Endothelial cell of umbilical vein (primary cell): ENCODE data around the gene PRKCZ. TPM values are rescaled to one million over a fixed set of nuclear protein-coding genes. Genes with fewer than 3 reads are reported as not detected.

Experiments used
- BruUV-seq: library from RNA; stranded (reverse); fragments of 400-500 nt; replicated peaks from 2 replicates; lab custom pipeline; 2021; lab: Mats Ljungman, UMichigan
- CTCF ChIA-PET: fragments of 300-600, 350-600 bp; sonication (Branson Sonifier 250); formaldehyde crosslinking; loops from one replicate; lab custom pipeline; 2021; ENCODE audit warnings: antibody characterized with exemption, inconsistent platforms; lab: Charles Lee
- POLR2A ChIA-PET: fragments of 300-600, 350-600 bp; sonication (Branson Sonifier 250); formaldehyde crosslinking; loops from one replicate; lab custom pipeline; 2021; ENCODE audit warnings: antibody characterized with exemption, inconsistent platforms; lab: Charles Lee
- DNase-seq: peaks from one replicate; pipeline ENCODE4 v3.0.0-alpha.2; 2011; ENCODE audit warnings: low read depth, low spot score
- FAIRE-seq: peaks from 2 replicates; lab custom pipeline; 2011; peaks lifted over from hg19 to GRCh38; lab: Jason Lieb, UNC
- H2AFZ ChIP-seq: 2 replicates; pipeline ENCODE4 v1.6.0; 2012; ENCODE audit warnings: low read depth, low read length, control low read depth, inconsistent platforms
- H3K27ac ChIP-seq: 2 replicates; pipeline ENCODE4 v1.5.1; 2011; ENCODE audit warnings: low read depth, mild to moderate bottlenecking, control low read depth, low read length, moderate library complexity; ENCODE audit not compliant: insufficient read depth
- H3K27me3 ChIP-seq, 2 experiments: 2 replicates each; pipeline versions ENCODE4 v1.6.0 to v1.6.1; 2011; ENCODE audit warnings: low read length in 2 of 2, mixed read lengths in 1 of 2; ENCODE audit not compliant: control insufficient read depth in 2 of 2, insufficient read depth in 2 of 2
- H3K36me3 ChIP-seq, 2 experiments: 2 replicates in 1 of 2; 3 replicates in 1 of 2; pipeline ENCODE4 v1.5.1; 2011; ENCODE audit warnings: low read length in 2 of 2, mild to moderate bottlenecking in 1 of 2, moderate library complexity in 1 of 2; ENCODE audit not compliant: control insufficient read depth in 2 of 2, insufficient read depth in 2 of 2; ENCODE audit errors: extremely low read depth in 1 of 2
- H3K4me1 ChIP-seq: 3 replicates; pipeline ENCODE4 v1.5.1; 2011; ENCODE audit warnings: mild to moderate bottlenecking, low read length; ENCODE audit not compliant: control insufficient read depth, insufficient read depth; ENCODE audit errors: extremely low read depth
- H3K4me2 ChIP-seq: 2 replicates; pipeline ENCODE4 v1.6.1; 2011; ENCODE audit warnings: low read length, control low read depth, mixed read lengths; ENCODE audit not compliant: insufficient read depth
- H3K4me3 ChIP-seq, 3 experiments: fragments of 200-600 bp in 1 of 3; sonication (generic), shearing (Covaris generic) in 1 of 3; replicated peaks in 1 of 3; 2 replicates each; pipeline ENCODE4 v1.5.1; 2011 to 2016; ENCODE audit warnings: control low read depth in 3 of 3, low read length in 3 of 3, mild to moderate bottlenecking in 2 of 3, inconsistent platforms in 1 of 3, low read depth in 1 of 3, moderate library complexity in 1 of 3; ENCODE audit not compliant: insufficient read depth in 1 of 3
- H3K79me2 ChIP-seq: 2 replicates; pipeline ENCODE4 v1.6.0; 2012; ENCODE audit warnings: low read length, inconsistent platforms; ENCODE audit not compliant: control insufficient read depth, insufficient read depth
- H3K9ac ChIP-seq: replicated peaks from 2 replicates; pipeline ENCODE3; 2011; ENCODE audit warnings: low read length, control low read depth; ENCODE audit not compliant: insufficient read depth; ENCODE audit errors: extremely low read depth
- H3K9me1 ChIP-seq: replicated peaks from 3 replicates; pipeline ENCODE4 v1.6.0; 2011; ENCODE audit warnings: mild to moderate bottlenecking, low read length; ENCODE audit not compliant: control insufficient read depth, insufficient read depth; ENCODE audit errors: extremely low read depth
- H3K9me3 ChIP-seq: replicated peaks from 2 replicates; pipeline ENCODE4 v1.5.1; 2012; ENCODE audit warnings: low read length, inconsistent platforms; ENCODE audit not compliant: control insufficient read depth, insufficient read depth
- H4K20me1 ChIP-seq: replicated peaks from 2 replicates; pipeline ENCODE3; 2011; ENCODE audit warnings: mild to moderate bottlenecking, low read length; ENCODE audit not compliant: control insufficient read depth, insufficient read depth; ENCODE audit errors: extremely low read depth
- EZH2 ChIP-seq: IDR thresholded peaks from 2 replicates; pipeline ENCODE4 v1.6.1; 2012; ENCODE audit warnings: borderline replicate concordance, low read depth, mild to moderate bottlenecking, moderate library complexity, low read length, inconsistent platforms; ENCODE audit not compliant: severe bottlenecking
- FOS ChIP-seq: IDR thresholded peaks from 2 replicates; pipeline ENCODE4 v1.6.1; 2011; ENCODE audit warnings: mild to moderate bottlenecking, low read length, moderate library complexity, borderline replicate concordance; ENCODE audit not compliant: insufficient read depth
- GATA2 ChIP-seq: IDR thresholded peaks from 2 replicates; pipeline ENCODE4 v1.7.0; 2011; ENCODE audit warnings: low read depth, mild to moderate bottlenecking, moderate library complexity, mixed read lengths, low read length; ENCODE audit not compliant: insufficient read length, insufficient read depth
- JUN ChIP-seq: IDR thresholded peaks from 2 replicates; pipeline ENCODE4 v1.6.1; 2011; ENCODE audit warnings: borderline replicate concordance, low read depth; ENCODE audit not compliant: insufficient read length, insufficient read depth
- MYC ChIP-seq: IDR thresholded peaks from one replicate; pipeline ENCODE4 v1.6.1; 2011; ENCODE audit warnings: mild to moderate bottlenecking, low read depth, low read length
- POLR2A ChIP-seq: IDR thresholded peaks from 2 replicates; pipeline ENCODE4 v1.6.1; 2012; ENCODE audit warnings: low read depth, mild to moderate bottlenecking, control low read depth, low read length
- POLR2AphosphoS5 ChIP-seq: IDR thresholded peaks from 2 replicates; pipeline ENCODE4 v1.6.1; 2012; ENCODE audit warnings: low read depth, mild to moderate bottlenecking, control low read depth, low read length, moderate library complexity; ENCODE audit not compliant: insufficient read depth
- dilution Hi-C: fragments of 300-500 bp; cut with MboI; formaldehyde crosslinking; loops from one replicate; pipeline ENCODE4 v1.15.0; 2019; ENCODE audit warnings: low sequenced_read_pairs; ENCODE audit not compliant: extremely low pct_ligation_motif_present
- intact Hi-C: fragments of 100-400 bp; cut with micrococcal nuclease; formaldehyde crosslinking; loops from one replicate; pipeline ENCODE4 v1.10.0; 2022
- polyA plus RNA-seq, 4 experiments: library from polyadenylated mRNA; depleted of rRNA in 3 of 4; stranded (reverse) in 3 of 4; unstranded in 1 of 4; fragments of >200 nt; gene quantifications; 2 replicates each; pipeline versions ENCODE4 v1.2.1 to v1.2.3, GENCODE V29; 2011 to 2012; ENCODE audit warnings: missing spikeins in 1 of 4
- total RNA-seq: library from RNA; stranded (reverse); gene quantifications from 2 replicates; pipeline ENCODE4 v1.2.3, GENCODE V29; 2021
- TF ChIP-seq, protein P1 (sequence below): IDR thresholded peaks from 2 replicates; pipeline ENCODE4 v1.6.1; 2011; ENCODE audit not compliant: insufficient read depth, insufficient read length
- TF ChIP-seq, protein P2 (sequence below), 2 donors: IDR thresholded peaks; 1 replicate in 1 of 2; 2 replicates in 1 of 2; pipeline ENCODE4 v1.5.1; 2011; ENCODE audit warnings: low read length in 2 of 2, mild to moderate bottlenecking in 2 of 2, moderate library complexity in 2 of 2, control low read depth in 1 of 2, inconsistent platforms in 1 of 2, low read depth in 1 of 2; ENCODE audit not compliant: insufficient read depth in 1 of 2; ENCODE audit errors: extremely low read depth in 1 of 2

PRKCZ gene
- total and polyA plus RNA-seq, 2 donors (not counting 3 experiments of a cell fraction or from before 2014, with no cell fraction given): 0.22 to 1.7 TPM

DNA sequence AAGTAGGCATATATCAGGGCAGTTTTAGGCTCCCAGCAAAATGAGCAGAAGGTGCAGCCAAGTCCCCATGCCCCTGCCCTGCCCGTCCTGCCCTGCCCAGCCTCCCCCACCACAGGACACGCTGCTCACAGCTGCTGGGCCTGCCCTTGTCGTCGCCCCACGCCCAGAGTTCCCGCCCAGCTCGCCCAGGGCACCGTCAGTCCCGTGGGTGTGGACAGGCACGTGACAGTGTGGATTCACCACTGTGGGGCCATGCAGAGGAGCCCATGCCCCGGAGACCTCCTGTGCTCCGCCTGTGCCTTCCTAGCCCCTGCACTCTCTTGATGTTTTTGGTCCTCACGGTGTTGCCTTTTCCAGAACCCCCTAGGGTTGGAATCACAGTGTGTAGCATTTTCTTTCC is 137.4 kb downstream of the PRKCZ start:
- no peak overlapping the region for H2AFZ ChIP-seq
- no peaks in the 10 kb centered on the region for H4K20me1 ChIP-seq
- no peak overlapping the region for H3K4me2 ChIP-seq
- FAIRE-seq: no peak
- POLR2A ChIA-PET: no interaction called here
- CTCF ChIA-PET: interaction anchor here (2.6 kb wide), 1 partner anchor 13 kb away, joined by 29 read pairs; no protein-coding TSS in a partner anchor
- TF ChIP-seq, protein P1, sequence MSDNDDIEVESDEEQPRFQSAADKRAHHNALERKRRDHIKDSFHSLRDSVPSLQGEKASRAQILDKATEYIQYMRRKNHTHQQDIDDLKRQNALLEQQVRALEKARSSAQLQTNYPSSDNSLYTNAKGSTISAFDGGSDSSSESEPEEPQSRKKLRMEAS: no peak
- TF ChIP-seq EZH2: no peak
- no peak for TF ChIP-seq POLR2A
- no peak for TF ChIP-seq JUN
- no peak for TF ChIP-seq POLR2AphosphoS5
- no peak for TF ChIP-seq FOS
- TF ChIP-seq GATA2: no peak
- no peak for TF ChIP-seq MYC
- DNase-seq: no peak
- BruUV-seq: no TSS peak
- H3K4me1 ChIP-seq: peaks cover 7% of the 10 kb centered on the region
- H3K9me3 ChIP-seq: no peaks in the 10 kb centered on the region
- dilution Hi-C loops: no loop called here
- no peak overlapping the region for H3K27ac ChIP-seq
- intact Hi-C loops: no loop called here
- H3K9me1 ChIP-seq: no peaks in the 10 kb centered on the region
- H3K79me2 ChIP-seq: peaks cover 7% of the 10 kb centered on the region
- no peaks in the 10 kb centered on the region for H3K27me3 ChIP-seq
- no peaks in the 10 kb centered on the region for H3K36me3 ChIP-seq
- H3K4me3 ChIP-seq: no peak overlapping the region
- H3K9ac ChIP-seq: no peak overlapping the region

DNA sequence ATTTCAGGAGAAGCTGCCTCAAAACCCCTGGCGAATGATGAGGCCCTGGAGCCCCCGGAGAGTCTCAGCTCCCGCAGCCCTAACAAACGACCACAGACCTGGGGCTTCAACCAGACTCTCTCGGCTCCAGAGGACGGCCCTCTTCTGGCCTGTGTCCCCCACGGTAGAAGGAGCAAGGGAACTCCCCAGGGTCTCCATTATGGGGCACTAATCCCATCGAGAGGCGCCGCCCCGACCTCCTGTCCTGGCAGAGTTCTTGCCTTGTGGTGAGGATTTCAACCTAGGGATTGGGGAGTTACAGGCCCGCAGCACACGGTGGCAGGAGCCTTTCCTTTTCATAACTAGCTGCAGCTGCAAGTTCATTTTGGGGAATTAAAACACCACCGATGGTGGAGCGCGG is 138.1 kb downstream of the PRKCZ start:
- no peak overlapping the region for H3K4me3 ChIP-seq
- ChIA-PET POLR2A (no interaction called here), CTCF (interaction anchor here (2.6 to 2.9 kb wide), 2 partner anchors 14 to 193 kb away, joined by 29 to 37 read pairs; no protein-coding TSS in a partner anchor)
- H3K36me3 ChIP-seq: no peaks in the 10 kb centered on the region
- TF ChIP-seq MYC (no peak), EZH2 (no peak), GATA2 (no peak), FOS (no peak), POLR2AphosphoS5 (no peak)
- TF ChIP-seq, protein P1: no peak
- TF ChIP-seq, protein P2, sequence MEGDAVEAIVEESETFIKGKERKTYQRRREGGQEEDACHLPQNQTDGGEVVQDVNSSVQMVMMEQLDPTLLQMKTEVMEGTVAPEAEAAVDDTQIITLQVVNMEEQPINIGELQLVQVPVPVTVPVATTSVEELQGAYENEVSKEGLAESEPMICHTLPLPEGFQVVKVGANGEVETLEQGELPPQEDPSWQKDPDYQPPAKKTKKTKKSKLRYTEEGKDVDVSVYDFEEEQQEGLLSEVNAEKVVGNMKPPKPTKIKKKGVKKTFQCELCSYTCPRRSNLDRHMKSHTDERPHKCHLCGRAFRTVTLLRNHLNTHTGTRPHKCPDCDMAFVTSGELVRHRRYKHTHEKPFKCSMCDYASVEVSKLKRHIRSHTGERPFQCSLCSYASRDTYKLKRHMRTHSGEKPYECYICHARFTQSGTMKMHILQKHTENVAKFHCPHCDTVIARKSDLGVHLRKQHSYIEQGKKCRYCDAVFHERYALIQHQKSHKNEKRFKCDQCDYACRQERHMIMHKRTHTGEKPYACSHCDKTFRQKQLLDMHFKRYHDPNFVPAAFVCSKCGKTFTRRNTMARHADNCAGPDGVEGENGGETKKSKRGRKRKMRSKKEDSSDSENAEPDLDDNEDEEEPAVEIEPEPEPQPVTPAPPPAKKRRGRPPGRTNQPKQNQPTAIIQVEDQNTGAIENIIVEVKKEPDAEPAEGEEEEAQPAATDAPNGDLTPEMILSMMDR (IDR thresholded peaks at IDR 0.05; ENCODE audit: extremely low read depth in 1 of 2, insufficient read depth in 1 of 2, low read depth in 1 of 2, low read length in 2 of 2): no peak
- no TSS peak for BruUV-seq
- H3K4me2 ChIP-seq: no peak overlapping the region
- no peaks in the 10 kb centered on the region for H3K27me3 ChIP-seq
- dilution Hi-C loops (no loop called here), intact Hi-C loops (no loop called here)
- H2AFZ ChIP-seq: no peak overlapping the region
- DNase-seq: no peak
- H3K9ac ChIP-seq: no peak overlapping the region
- no peak overlapping the region for H3K27ac ChIP-seq
- H3K9me3 ChIP-seq: no peaks in the 10 kb centered on the region
- FAIRE-seq: no peak
- H3K79me2 ChIP-seq: peaks cover 10% of the 10 kb centered on the region
- H3K9me1 ChIP-seq: no peaks in the 10 kb centered on the region
- no peaks in the 10 kb centered on the region for H4K20me1 ChIP-seq
- peaks cover 13% of the 10 kb centered on the region for H3K4me1 ChIP-seq
